Vagina (tissue), 2 donors: ENCODE measurements around the gene CD300LG. TPM values are rescaled to one million over a fixed set of nuclear protein-coding genes. Genes with fewer than 3 reads are reported as not detected.

Experiments
- DNase-seq, 2 donors: peaks; one replicate each; pipeline ENCODE4 v3.0.0-alpha.2; 2017; ENCODE audit errors: extremely low spot score in 2 of 2
- H3K27ac ChIP-seq: fragments of 200-600 bp; sonication (generic); one replicate; pipeline ENCODE4 v1.5.1; 2019
- H3K27me3 ChIP-seq: fragments of 200-600 bp; sonication (generic); one replicate; pipeline ENCODE4 v1.5.1; 2019
- H3K36me3 ChIP-seq, 2 donors: fragments of 200-600 bp; sonication (generic); one replicate each; pipeline ENCODE4 v1.5.1; 2017 to 2019
- H3K4me1 ChIP-seq: fragments of 200-600 bp; sonication (generic); one replicate; pipeline ENCODE4 v1.5.1; 2019
- H3K4me3 ChIP-seq, 2 donors: fragments of 200-600 bp; sonication (generic); 1 replicate in 1 of 2; 2 replicates in 1 of 2; pipeline ENCODE4 v1.5.1; 2016 to 2019
- H3K9me3 ChIP-seq: fragments of 200-600 bp; sonication (generic); one replicate; pipeline ENCODE4 v1.5.1; 2019
- POLR2A ChIP-seq, 2 donors: fragments of 450-650 bp; IDR thresholded peaks; one replicate each; pipeline ENCODE4 v1.6.1; 2017; ENCODE audit warnings: antibody characterized with exemption in 2 of 2, mild to moderate bottlenecking in 2 of 2, moderate library complexity in 2 of 2
- POLR2AphosphoS5 ChIP-seq, 2 donors: sonication (generic); formaldehyde crosslinking; IDR thresholded peaks; one replicate each; pipeline ENCODE4 v1.9.0; 2017; ENCODE audit warnings: antibody characterized with exemption in 2 of 2, mild to moderate bottlenecking in 2 of 2, low read depth in 1 of 2; ENCODE audit not compliant: insufficient read depth in 1 of 2
- intact Hi-C: fragments of 100-400 bp; cut with DNase I; formaldehyde crosslinking; loops from one replicate; pipeline ENCODE4 v1.15.1; 2023
- total RNA-seq: library from RNA; depleted of rRNA; stranded (reverse); fragments of >200 nt; gene quantifications from one replicate; pipeline ENCODE4 v1.2.3, GENCODE V29; 2016
- TF ChIP-seq, protein P1 (sequence below), 3 experiments: fragments of 450-650 bp in 2 of 3; fragments of 200-600 bp in 1 of 3; sonication (generic) in 1 of 3; IDR thresholded peaks; one replicate each; pipeline ENCODE4 v1.5.1; 2017 to 2019; ENCODE audit warnings: antibody characterized with exemption in 3 of 3, mild to moderate bottlenecking in 2 of 3, moderate library complexity in 2 of 3

The CD300LG gene
- total RNA-seq, 1 donor from 2014 or later, result 5.6 TPM

DNA sequence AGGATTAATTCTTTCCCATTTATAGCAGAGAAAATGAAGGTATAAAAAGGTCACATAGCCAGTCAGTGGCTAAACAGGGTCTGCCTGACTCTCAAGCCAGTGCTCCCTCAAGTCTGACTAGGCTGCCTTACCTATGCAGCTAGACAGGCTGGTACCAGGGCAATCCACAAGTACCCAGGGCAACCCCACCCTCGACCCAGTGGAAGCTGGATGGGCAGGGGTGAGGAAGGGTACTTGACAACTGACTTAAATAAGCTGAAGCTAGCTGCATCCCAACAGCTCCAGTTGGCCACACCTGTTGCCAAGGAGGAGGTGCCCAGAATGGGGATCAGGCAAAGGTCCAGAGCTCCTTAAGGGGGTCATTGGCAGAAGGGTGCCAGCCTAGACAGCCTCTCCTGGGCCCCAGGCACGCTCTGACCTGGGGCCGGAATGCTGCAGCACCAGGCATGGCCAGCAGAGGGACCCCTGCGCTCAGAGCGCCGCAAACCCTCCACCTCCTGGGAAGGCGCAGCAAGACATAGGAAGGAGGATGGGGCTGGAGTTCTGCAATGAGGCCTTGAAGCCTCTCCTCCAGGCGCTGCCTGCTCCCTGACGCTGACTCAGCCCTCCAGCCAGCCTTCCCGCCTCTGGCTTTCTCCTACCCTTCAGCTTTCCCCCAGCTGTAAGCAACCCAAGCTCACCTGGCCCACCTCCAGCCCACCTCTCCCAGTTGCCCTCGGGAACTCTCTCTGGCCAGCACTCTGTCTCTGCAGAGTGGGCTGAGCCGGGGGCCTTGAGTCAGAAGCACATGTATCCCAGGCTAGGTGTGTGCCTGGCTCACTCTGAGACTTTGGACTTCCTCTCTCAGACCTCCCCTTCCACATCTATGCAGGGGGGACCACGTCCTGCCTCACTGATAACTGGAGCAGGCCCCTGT lies 31.5 kb downstream of the CD300LG start:
- Histone ChIP-seq H3K36me3 (peaks cover 0 to 4% of the 10 kb centered on the region in 2 donors), H3K4me3 (no peak overlapping the region), H3K4me1 (no peaks in the 10 kb centered on the region), H3K27ac (no peak overlapping the region), H3K9me3 (no peaks in the 10 kb centered on the region), H3K27me3 (no peaks in the 10 kb centered on the region)
- DNase-seq, result no peak
- intact Hi-C loops, result no loop called here
- TF ChIP-seq POLR2AphosphoS5 (IDR thresholded peaks at IDR 0.05; ENCODE audit: insufficient read depth in 1 of 2, low read depth in 1 of 2), result peak in 1 of 2 donors; percentile 23
- TF ChIP-seq POLR2A (IDR thresholded peaks at IDR 0.05), result no peak
- TF ChIP-seq, protein P1, sequence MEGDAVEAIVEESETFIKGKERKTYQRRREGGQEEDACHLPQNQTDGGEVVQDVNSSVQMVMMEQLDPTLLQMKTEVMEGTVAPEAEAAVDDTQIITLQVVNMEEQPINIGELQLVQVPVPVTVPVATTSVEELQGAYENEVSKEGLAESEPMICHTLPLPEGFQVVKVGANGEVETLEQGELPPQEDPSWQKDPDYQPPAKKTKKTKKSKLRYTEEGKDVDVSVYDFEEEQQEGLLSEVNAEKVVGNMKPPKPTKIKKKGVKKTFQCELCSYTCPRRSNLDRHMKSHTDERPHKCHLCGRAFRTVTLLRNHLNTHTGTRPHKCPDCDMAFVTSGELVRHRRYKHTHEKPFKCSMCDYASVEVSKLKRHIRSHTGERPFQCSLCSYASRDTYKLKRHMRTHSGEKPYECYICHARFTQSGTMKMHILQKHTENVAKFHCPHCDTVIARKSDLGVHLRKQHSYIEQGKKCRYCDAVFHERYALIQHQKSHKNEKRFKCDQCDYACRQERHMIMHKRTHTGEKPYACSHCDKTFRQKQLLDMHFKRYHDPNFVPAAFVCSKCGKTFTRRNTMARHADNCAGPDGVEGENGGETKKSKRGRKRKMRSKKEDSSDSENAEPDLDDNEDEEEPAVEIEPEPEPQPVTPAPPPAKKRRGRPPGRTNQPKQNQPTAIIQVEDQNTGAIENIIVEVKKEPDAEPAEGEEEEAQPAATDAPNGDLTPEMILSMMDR (IDR thresholded peaks at IDR 0.05), result peak; percentile 76 to 94 (median 80)

DNA sequence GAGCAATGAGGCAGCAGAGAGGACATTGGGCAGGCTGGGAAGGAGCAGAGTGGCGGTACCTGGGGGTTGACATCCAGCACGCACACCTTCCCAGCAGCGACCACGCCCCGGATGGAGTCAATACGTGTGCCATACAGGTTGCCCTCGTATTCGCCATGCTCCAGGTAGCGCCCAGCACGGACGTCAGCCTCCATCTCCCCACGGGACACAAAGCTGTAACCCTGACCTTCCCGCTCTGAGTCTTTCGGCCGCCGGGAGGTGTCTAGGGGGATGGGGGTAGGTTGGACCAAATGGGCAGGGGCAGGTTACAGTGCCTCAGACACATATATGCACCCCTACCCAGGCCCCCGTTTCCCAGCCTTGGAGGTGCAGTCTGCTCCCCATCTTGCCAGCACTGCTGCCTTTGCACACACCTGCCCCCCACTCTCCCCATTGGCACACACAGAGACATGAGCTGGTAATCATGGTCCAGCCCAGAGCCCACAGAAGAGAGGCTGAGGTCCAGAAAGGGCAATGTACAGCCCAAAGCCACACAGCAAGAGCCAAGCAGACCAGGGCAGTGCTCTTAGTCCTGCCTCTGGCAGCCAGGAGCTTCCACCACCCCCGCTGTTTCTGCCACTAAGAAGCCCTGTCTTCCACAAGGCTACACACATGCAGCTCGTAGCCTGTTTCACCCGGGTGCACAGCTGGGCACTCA lies 32.9 kb downstream of the CD300LG start:
- intact Hi-C loops, result no loop called here
- peaks cover 0 to 4% of the 10 kb centered on the region in 2 donors for H3K36me3 ChIP-seq
- H3K9me3 ChIP-seq, result no peaks in the 10 kb centered on the region
- H3K27ac ChIP-seq, result no peak overlapping the region
- H3K4me3 ChIP-seq, result no peak overlapping the region
- no peaks in the 10 kb centered on the region for H3K27me3 ChIP-seq
- DNase-seq, result no peak
- TF ChIP-seq, protein P1 (IDR thresholded peaks at IDR 0.05), result no peak
- no peak for TF ChIP-seq POLR2AphosphoS5 (IDR thresholded peaks at IDR 0.05; ENCODE audit: insufficient read depth in 1 of 2, low read depth in 1 of 2)
- TF ChIP-seq POLR2A (IDR thresholded peaks at IDR 0.05), result no peak
- no peaks in the 10 kb centered on the region for H3K4me1 ChIP-seq

DNA sequence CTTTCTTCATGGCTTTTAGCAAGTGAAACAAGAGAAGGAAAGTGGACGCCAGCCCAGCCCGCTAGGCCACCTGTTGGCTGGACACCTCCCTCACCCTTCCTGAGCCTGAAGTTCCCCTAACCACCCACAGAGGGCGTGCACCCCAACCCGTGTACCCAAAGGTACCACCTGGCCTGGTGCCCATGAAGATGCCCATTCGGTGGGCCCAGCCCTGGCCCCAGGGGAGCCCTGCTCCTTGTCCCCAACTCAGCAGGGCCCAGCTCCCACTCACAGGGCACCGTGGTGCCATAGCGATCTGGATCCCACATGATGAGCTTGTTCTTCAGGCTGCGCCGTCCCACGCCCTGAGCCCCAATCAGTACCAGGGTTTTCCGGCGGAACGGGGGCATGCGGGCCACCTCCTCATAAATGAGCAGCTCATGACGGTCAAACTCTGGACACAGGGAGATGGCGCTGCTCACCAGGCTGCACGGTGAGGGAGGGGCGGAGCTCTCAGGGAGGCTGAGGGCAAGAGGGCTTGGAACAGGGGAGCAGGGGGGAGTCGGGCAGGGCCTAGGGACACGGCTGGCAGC lies 33.5 kb downstream of the CD300LG start:
- Histone ChIP-seq H3K4me1 (no peaks in the 10 kb centered on the region), H3K27me3 (no peaks in the 10 kb centered on the region), H3K27ac (no peak overlapping the region), H3K4me3 (no peak overlapping the region), H3K36me3 (peaks cover 0 to 4% of the 10 kb centered on the region in 2 donors), H3K9me3 (no peaks in the 10 kb centered on the region)
- TF ChIP-seq, protein P1 (IDR thresholded peaks at IDR 0.05), result peak in 2 of 3 experiments; percentile 8 to 17
- TF ChIP-seq POLR2AphosphoS5 (IDR thresholded peaks at IDR 0.05; ENCODE audit: insufficient read depth in 1 of 2, low read depth in 1 of 2) (no peak), POLR2A (IDR thresholded peaks at IDR 0.05) (no peak)
- DNase-seq, result peak in 1 of 2 donors; percentile 93
- intact Hi-C loops, result no loop called here

DNA sequence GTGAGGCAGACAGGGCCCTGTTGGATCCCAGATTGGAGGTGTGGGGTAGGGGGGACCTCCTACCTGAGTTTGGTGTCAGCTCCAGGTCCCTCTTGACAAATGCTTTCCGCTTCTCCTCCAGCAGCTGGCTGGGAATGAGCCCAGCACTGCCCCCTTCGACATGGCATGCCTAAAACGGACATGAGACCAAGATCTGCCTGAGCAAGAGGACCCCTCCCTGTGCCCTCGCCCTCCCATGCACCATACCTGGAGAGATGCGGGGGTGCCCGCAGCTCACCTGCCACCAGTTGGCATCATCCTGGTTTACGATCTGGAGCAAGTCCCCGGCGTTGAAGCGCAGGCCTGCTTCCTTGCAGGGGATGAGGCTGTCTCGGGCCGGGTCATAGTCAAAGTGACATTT lies 34.2 kb downstream of the CD300LG start:
- H3K9me3 ChIP-seq, result no peaks in the 10 kb centered on the region
- no peak overlapping the region for H3K27ac ChIP-seq
- no peaks in the 10 kb centered on the region for H3K27me3 ChIP-seq
- no peak overlapping the region for H3K4me3 ChIP-seq
- DNase-seq, result no peak
- H3K4me1 ChIP-seq, result no peaks in the 10 kb centered on the region
- H3K36me3 ChIP-seq, result peaks cover 0 to 4% of the 10 kb centered on the region in 2 donors
- intact Hi-C loops, result no loop called here
- TF ChIP-seq POLR2A (IDR thresholded peaks at IDR 0.05), result no peak

DNA sequence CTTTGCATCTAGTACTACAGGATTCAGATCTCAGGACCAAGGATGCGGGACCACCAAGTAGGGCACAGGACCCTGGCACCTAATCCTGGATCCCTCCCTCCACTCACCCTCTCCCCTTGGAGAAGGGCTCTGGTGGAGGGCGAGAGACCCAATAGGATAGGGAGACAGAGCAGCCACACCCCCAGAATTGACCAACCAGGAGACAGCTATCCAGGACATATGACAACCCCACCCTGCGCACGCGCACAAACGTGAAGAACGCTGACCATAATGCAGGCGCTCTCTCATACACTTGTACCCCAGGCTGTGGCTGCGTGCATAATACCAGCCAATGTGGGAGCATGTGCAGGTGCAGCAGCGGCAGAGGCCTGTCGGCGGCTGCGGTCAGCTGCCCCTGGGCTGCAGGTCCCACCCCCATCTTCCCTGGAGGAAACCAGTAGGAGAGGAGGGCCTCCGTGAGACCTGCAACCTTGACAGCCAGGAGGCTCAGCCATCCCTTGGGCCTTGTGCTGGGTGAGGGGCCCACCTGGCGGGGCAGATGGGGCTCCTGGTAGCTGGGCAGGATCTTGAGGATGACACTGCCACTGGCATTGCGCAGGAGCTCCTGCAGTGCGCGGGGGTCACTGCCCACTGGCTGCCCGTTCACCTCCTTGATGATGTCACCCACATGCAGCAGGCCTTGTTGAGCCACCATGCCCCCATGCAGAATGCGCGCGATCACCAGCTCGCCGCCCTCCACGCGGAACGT lies 35.0 kb downstream of the CD300LG start:
- no peaks in the 10 kb centered on the region for H3K4me1 ChIP-seq
- peaks cover 0 to 4% of the 10 kb centered on the region in 2 donors for H3K36me3 ChIP-seq
- no peak overlapping the region for H3K27ac ChIP-seq
- DNase-seq, result no peak
- no peaks in the 10 kb centered on the region for H3K9me3 ChIP-seq
- TF ChIP-seq, protein P1 (IDR thresholded peaks at IDR 0.05), result no peak
- TF ChIP-seq POLR2A (IDR thresholded peaks at IDR 0.05), result no peak
- TF ChIP-seq POLR2AphosphoS5 (IDR thresholded peaks at IDR 0.05; ENCODE audit: insufficient read depth in 1 of 2, low read depth in 1 of 2), result no peak
- H3K4me3 ChIP-seq, result no peak overlapping the region
- H3K27me3 ChIP-seq, result no peaks in the 10 kb centered on the region
- intact Hi-C loops, result no loop called here
